Measurements from ENCODE around the gene SMG1.

SMG1 gene

DNA sequence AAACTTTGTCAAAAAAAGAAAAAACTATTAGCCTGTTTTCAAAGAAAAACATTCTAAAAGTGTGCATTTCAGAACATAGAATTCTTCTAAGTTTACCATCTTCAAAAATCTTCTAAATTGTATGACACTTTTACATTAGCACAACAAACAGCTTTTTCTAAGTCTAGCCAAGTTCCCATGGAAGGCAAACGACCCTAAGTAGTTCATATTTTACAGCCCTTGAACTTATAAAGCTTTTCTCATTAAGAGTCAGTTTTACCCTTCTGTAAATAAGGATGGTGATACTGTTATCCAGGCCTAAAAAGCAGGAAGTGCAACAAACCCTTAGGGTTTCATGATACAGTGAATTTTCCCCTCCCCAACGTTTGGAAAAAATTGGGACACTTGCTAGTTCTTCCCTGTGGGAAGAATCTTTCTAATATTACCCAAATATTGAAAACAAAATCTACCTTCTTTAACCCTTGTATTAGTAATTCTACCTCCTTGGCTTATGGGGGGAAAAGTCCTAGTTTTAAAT lies 120.9 kb downstream of the SMG1 start:
- no peak for DNase-seq
- in situ Hi-C loops (cut with MboI; ENCODE audit: low pct_unique_long_range_greater_than_20kb, low sequenced_read_pairs) = no loop called here

DNA sequence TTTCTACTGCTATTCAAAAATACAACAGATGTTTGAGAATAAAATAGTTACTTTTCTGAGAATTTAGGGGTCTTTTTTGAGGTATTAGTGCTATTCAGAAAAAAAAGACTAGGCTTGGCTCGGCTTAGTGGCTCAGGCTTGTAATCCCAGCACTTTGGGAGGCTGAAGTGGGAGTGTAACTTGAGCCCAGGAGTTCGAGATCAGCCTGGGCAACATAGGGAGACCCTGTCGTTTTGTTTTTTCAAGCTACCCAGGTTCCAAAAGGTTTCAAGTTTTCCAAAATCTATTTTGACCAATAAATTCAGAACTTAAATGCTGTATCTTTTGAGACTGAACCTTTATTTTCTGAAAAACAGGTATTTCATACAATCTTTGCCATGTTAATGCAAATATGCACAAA lies 121.7 kb downstream of the SMG1 start:
- in situ Hi-C loops (cut with MboI; ENCODE audit: low pct_unique_long_range_greater_than_20kb, low sequenced_read_pairs) = no loop called here
- DNase-seq = no peak

- in situ Hi-C loops (cut with MboI; ENCODE audit: low pct_unique_long_range_greater_than_20kb, low sequenced_read_pairs) = no loop called here
- DNase-seq = no peak
Observed at GRCh38 chr16:18803569-18804462, 122.4 kb downstream of the SMG1 start.

GRCh38 chr16:18802767-18803343 lies 123.4 kb downstream of the SMG1 start:
- in situ Hi-C loops (cut with MboI; ENCODE audit: low pct_unique_long_range_greater_than_20kb, low sequenced_read_pairs) = no loop called here
- DNase-seq = no peak

GRCh38 chr16:18801145-18801972 lies 124.8 kb downstream of the SMG1 start, which contains the start of gene ARL6IP1:
ARL6IP1 (minus strand) TSS chr16:18801549; CDS start chr16:18801466, 83 bp downstream.
- peak; percentile 100 for DNase-seq
- in situ Hi-C loops (cut with MboI; ENCODE audit: low pct_unique_long_range_greater_than_20kb, low sequenced_read_pairs) = no loop called here

GRCh38 chr16:18800775-18801144 lies 125.4 kb downstream of the SMG1 start:
- in situ Hi-C loops (cut with MboI; ENCODE audit: low pct_unique_long_range_greater_than_20kb, low sequenced_read_pairs) = no loop called here

DNA sequence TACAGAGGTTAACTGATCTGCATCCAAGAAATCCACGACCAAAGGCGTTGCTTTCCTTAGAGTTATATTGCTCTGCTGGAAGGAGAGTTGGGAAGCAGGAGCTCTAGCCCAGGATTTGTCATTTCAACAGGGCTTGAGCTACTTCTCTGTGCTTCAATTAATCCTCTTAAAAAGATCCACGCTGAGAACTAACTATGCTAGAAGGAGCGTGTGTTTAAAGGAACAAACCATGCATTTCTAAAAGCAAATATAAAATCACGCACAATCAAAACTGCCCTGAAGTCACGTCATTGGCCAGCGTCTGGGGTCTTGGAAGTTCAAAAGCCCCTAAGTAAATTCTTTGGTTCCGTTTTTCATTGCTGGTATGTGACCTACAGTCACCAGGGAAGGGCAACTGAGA lies 125.9 kb downstream of the SMG1 start:
- in situ Hi-C loops (cut with MboI; ENCODE audit: low pct_unique_long_range_greater_than_20kb, low sequenced_read_pairs) = no loop called here
- DNase-seq = no peak

More at GRCh38 chr16:18800775-18801144, 125.4 kb downstream of the SMG1 start:
- peak; percentile 27 for DNase-seq

GRCh38 chr16:18799500-18799899 lies 126.7 kb downstream of the SMG1 start:
- DNase-seq = no peak
- in situ Hi-C loops (cut with MboI; ENCODE audit: low pct_unique_long_range_greater_than_20kb, low sequenced_read_pairs) = no loop called here

- in situ Hi-C loops (cut with MboI; ENCODE audit: low pct_unique_long_range_greater_than_20kb, low sequenced_read_pairs) = no loop called here
- no peak for DNase-seq
Observed at GRCh38 chr16:18797746-18798145, 128.5 kb downstream of the SMG1 start.

DNA sequence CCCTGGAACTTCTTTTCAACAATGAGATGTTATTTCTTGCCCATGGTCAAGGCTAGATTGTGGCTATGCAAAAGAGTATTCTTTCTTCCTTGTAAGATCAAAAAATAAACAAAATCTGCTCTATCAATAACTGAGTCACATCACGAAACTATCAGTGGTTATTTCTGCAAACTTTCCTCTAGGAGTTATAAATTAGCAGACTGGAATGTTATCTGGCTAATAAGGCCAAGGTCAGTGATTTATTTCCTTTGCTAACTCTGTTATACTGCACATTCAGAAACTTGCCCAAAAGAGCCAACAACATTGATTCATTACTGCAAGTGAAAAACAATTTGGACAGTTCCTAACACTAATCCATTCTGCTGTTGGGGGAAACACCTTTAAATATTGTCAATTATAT lies 129.8 kb downstream of the SMG1 start:
- in situ Hi-C loops (cut with MboI; ENCODE audit: low pct_unique_long_range_greater_than_20kb, low sequenced_read_pairs) = no loop called here

DNA sequence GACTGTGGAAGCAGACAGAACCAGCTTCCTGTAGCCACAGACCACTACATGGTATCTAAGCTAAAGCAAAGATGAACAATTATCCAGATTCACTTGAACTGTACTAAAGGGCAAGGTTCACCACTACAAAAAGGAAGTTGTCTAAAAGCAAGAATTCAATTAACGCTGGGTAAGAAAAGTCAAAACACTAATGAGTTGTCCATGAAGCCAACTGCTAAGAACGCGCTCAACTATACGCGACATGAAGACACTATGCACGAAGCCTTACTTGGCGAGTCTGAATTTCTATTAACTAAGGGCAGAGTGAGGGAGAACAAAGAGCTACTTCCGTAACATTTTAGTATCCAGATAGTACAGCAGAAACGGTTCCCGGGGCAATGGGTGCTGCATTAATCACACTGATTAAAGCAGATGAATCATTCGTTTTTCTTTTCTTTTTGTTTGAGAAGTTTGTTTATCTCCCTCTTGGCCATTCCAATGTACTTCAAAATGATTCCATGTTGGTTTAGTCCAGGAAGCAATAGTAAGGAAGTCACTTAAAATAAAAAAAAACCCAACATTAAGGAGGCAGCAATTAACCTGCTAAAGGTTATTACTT lies 133.3 kb downstream of the SMG1 start:
- DNase-seq = no peak

More for the DNA sequence above, 129.8 kb downstream of the SMG1 start:
- no peak for DNase-seq

DNA sequence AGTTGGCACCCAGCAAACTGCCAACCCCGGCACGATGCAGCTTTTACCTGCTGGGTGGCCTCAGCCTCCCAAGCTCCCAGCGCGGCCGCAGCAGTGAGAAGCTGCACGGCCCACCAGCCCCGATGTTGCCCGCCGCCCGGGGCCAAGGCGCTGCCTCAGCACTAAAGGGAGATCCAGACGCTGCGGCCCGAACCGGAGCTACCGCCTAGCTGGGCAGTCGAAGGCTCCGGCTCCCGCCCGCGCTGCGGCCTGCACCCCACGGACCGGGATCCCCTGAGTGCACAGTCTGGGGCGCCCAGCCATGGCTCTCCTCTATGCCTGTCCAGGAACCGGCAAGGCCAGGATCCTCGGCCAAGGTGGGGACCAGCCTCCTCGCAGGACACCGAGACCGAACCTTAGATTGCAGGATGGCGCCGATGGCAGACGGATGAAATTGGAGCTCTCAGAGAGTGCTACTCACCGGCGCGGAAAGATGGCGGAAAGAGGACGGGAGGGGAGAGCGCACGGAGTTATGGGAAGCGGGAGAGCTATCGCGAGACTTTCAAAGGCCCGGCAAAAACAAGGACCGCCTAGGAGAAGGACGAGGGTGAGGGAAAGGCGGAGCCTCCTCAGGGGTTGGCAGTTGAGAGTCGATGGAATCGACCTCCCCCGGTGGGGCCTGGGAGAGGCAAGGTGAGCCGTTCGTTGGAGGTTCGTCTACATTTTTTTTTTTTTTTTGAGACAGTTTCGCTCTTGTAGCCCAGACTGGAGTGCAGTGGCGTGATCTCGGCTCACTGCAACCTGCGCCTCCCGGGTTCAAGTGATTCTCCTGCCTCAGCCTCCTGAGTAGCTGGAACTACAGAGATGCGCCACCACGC lies 136.1 kb downstream of the SMG1 start, which contains the start of gene RPS15A:
RPS15A (minus strand) TSS at position 485 of the 857 bp plus-strand sequence. CDS start 1,221 bp downstream, outside the sequence.
- in situ Hi-C loops (cut with MboI; ENCODE audit: low pct_unique_long_range_greater_than_20kb, low sequenced_read_pairs) = no loop called here
- DNase-seq = peak; percentile 95

More for the DNA sequence above, 133.3 kb downstream of the SMG1 start:
- in situ Hi-C loops (cut with MboI; ENCODE audit: low pct_unique_long_range_greater_than_20kb, low sequenced_read_pairs) = no loop called here

GRCh38 chr16:18789515-18789849 lies 136.7 kb downstream of the SMG1 start:
- in situ Hi-C loops (cut with MboI; ENCODE audit: low pct_unique_long_range_greater_than_20kb, low sequenced_read_pairs) = no loop called here
- DNase-seq = no peak

GRCh38 chr16:18788828-18789514 lies 137.2 kb downstream of the SMG1 start:
- in situ Hi-C loops (cut with MboI; ENCODE audit: low pct_unique_long_range_greater_than_20kb, low sequenced_read_pairs) = no loop called here

GRCh38 chr16:18784917-18785623 lies 141.1 kb downstream of the SMG1 start:
- in situ Hi-C loops (cut with MboI; ENCODE audit: low pct_unique_long_range_greater_than_20kb, low sequenced_read_pairs) = no loop called here
- DNase-seq = no peak

More at GRCh38 chr16:18788828-18789514, 137.2 kb downstream of the SMG1 start:
- peak; percentile 27 for DNase-seq

DNA sequence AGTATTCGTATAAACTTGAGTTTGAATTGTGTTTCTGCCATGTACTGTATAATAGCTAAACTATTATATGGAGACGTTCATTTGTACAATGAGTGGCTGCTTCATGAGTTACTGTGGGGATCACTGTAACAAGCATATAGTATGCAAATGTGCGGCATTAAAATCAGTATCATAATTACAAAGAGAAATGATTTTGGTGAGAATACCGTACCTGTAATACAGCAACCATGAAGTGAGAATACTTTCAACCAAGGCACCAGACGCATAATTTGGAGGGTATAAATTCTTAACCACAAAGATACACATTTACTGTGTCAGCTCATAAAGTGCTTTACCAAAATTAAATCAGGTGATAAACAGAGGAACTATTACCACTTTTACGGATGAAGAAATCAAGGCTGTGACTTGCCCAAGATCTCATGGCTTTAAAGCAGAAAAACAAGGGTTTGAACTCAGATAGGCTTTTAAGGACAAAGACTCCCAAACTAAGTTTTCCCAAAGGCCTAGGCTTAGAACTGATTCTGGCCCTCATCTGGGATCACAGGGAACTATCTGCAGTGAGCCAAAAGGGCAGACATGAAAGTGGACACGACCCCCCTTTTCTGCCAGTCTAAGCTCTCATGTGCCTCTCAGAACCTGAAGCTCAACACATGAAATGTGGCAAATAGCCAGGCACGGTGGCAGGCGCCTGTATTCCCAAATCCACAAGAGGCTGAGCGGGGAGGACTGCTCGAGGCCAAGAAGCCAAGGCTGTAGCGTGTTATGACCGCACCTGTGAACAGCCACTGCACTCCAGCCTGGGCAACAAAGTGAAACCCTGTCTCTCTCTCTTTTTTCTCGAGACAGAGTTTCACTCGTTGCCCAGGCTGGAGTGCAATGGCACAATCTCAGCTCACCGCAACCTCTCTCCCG lies 142.5 kb downstream of the SMG1 start:
- DNase-seq = no peak
- in situ Hi-C loops (cut with MboI; ENCODE audit: low pct_unique_long_range_greater_than_20kb, low sequenced_read_pairs) = no loop called here
